Upper lobe of left lung (tissue), 4 donors: ENCODE results near the gene TADA2A.

ENCODE experiments used
- CTCF ChIP-seq, 6 experiments: fragments of 450-650 bp in 4 of 6; fragments of 200-600 bp in 2 of 6; sonication (generic) in 2 of 6; IDR thresholded peaks; one replicate each; pipeline ENCODE4 v1.5.1; 2016 to 2019; ENCODE audit warnings: antibody characterized with exemption in 6 of 6
- EP300 ChIP-seq, 4 donors: sonication (generic); formaldehyde crosslinking; IDR thresholded peaks; one replicate each; pipeline ENCODE4 v1.5.1; 2017; ENCODE audit warnings: antibody characterized with exemption in 4 of 4, control low read depth in 2 of 4
- POLR2A ChIP-seq, 4 donors: fragments of 450-650 bp; IDR thresholded peaks; one replicate each; pipeline ENCODE4 v1.5.1; 2016 to 2017; ENCODE audit warnings: antibody characterized with exemption in 4 of 4, mild to moderate bottlenecking in 2 of 4
- POLR2AphosphoS5 ChIP-seq, 2 donors: sonication (generic); formaldehyde crosslinking; IDR thresholded peaks; one replicate each; pipeline ENCODE4 v1.5.1; 2017; ENCODE audit warnings: antibody characterized with exemption in 2 of 2

- no peak for TF ChIP-seq EP300 (IDR thresholded peaks at IDR 0.05)
- TF ChIP-seq CTCF (IDR thresholded peaks at IDR 0.05): no peak
- no peak for TF ChIP-seq POLR2AphosphoS5 (IDR thresholded peaks at IDR 0.05)
- TF ChIP-seq POLR2A (IDR thresholded peaks at IDR 0.05): no peak
Measured at GRCh38 chr17:37359682-37360188, 47.0 kb upstream of the TADA2A start.
